ENCODE data around the gene BORCS8. TPM values are rescaled to one million over a fixed set of nuclear protein-coding genes. Genes with fewer than 3 reads are reported as not detected.

Gene BORCS8
- polyA plus RNA-seq, 1 of the 3 experiments (the other 2 are of a cell fraction): 36.4 TPM

- TF ChIP-seq NFIC (IDR thresholded peaks at IDR 0.05; ENCODE audit: borderline replicate concordance) (no peak), SMC3 (IDR thresholded peaks at IDR 0.05; ENCODE audit: low read depth, low read length) (no peak), MEF2A (IDR thresholded peaks at IDR 0.05; ENCODE audit: borderline replicate concordance, low read depth) (no peak)
- TF ChIP-seq, protein P1, sequence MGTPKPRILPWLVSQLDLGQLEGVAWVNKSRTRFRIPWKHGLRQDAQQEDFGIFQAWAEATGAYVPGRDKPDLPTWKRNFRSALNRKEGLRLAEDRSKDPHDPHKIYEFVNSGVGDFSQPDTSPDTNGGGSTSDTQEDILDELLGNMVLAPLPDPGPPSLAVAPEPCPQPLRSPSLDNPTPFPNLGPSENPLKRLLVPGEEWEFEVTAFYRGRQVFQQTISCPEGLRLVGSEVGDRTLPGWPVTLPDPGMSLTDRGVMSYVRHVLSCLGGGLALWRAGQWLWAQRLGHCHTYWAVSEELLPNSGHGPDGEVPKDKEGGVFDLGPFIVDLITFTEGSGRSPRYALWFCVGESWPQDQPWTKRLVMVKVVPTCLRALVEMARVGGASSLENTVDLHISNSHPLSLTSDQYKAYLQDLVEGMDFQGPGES (IDR thresholded peaks at IDR 0.05; ENCODE audit: low read depth, low read length): no peak
These were observed 34.1 kb downstream of the BORCS8 start (continued) for GRCh38 chr19:19157808-19158207.

GRCh38 chr19:19155495-19156219 lies 36.3 kb downstream of the BORCS8 start:
- ChIA-PET CTCF (interaction anchor here (1.0 to 6.5 kb wide), 6 partner anchors 9 to 334 kb away, joined by 3 to 79 read pairs (median 8); no protein-coding TSS in a partner anchor), POLR2A (no interaction called here)
- Histone ChIP-seq H3K4me1 (ENCODE audit: control insufficient read depth in 1 of 2, insufficient read depth in 2 of 2, low read depth in 1 of 2, low read length in 1 of 2) (no peaks in the 10 kb centered on the region), H3K36me3 (replicated peaks in 1 of 2; ENCODE audit: control insufficient read depth in 1 of 2, insufficient read depth in 2 of 2, low read length in 1 of 2) (peaks cover 0 to 9% of the 10 kb centered on the region in 2 experiments), H3K9me2 (no peaks in the 10 kb centered on the region), H3F3A (replicated peaks; ENCODE audit: insufficient read depth) (no peaks in the 10 kb centered on the region), H3K4me3 (ENCODE audit: low read depth in 2 of 2, low read length in 1 of 2) (no peak overlapping the region), H2AFZ (ENCODE audit: low read depth) (no peak overlapping the region), H3K9me3 (no peaks in the 10 kb centered on the region), H3K27me3 (ENCODE audit: insufficient read depth) (no peaks in the 10 kb centered on the region), H3K4me2 (no peak overlapping the region), H3K27ac (ENCODE audit: low read depth in 2 of 2, low read length in 1 of 2) (no peak overlapping the region), H4K20me1 (ENCODE audit: insufficient read depth) (no peaks in the 10 kb centered on the region), H3K9ac (no peak overlapping the region), H3K79me2 (ENCODE audit: insufficient read depth) (no peaks in the 10 kb centered on the region)
- DNase-seq: no peak
- 97% methylated on average over 10 of the region's 10 CpGs for WGBS (ENCODE audit: low lambda C conversion rate)
- no peak for TF ChIP-seq USF1 (IDR thresholded peaks at IDR 0.05; ENCODE audit: borderline replicate concordance, low read depth)
- no peak for TF ChIP-seq NRF1 (IDR thresholded peaks at IDR 0.05; ENCODE audit: low read depth, low read length)
- no peak for TF ChIP-seq MEF2A (IDR thresholded peaks at IDR 0.05; ENCODE audit: borderline replicate concordance, low read depth)
- TF ChIP-seq TEAD4 (IDR thresholded peaks at IDR 0.05; ENCODE audit: borderline replicate concordance, insufficient read depth): no peak
- TF ChIP-seq, protein P2, sequence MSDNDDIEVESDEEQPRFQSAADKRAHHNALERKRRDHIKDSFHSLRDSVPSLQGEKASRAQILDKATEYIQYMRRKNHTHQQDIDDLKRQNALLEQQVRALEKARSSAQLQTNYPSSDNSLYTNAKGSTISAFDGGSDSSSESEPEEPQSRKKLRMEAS (IDR thresholded peaks at IDR 0.05; ENCODE audit: low read depth): no peak
- TF ChIP-seq MXI1 (IDR thresholded peaks at IDR 0.05; ENCODE audit: low read depth, low read length): no peak
- no peak for TF ChIP-seq RXRA (IDR thresholded peaks at IDR 0.05; ENCODE audit: borderline replicate concordance, low read depth)
- no peak for TF ChIP-seq JUND (IDR thresholded peaks at IDR 0.05)
- no peak for TF ChIP-seq GATA2 (CRISPR knock-in tag; IDR thresholded peaks at IDR 0.05)
- TF ChIP-seq TCF12 (IDR thresholded peaks at IDR 0.05): no peak
- TF ChIP-seq REST (IDR thresholded peaks at IDR 0.05; ENCODE audit: low read depth, low read length): no peak
- no peak for TF ChIP-seq ELF1 (IDR thresholded peaks at IDR 0.05)
- TF ChIP-seq CHD2 (IDR thresholded peaks at IDR 0.05; ENCODE audit: low read length, partially characterized antibody): no peak
- TF ChIP-seq, protein P3, sequence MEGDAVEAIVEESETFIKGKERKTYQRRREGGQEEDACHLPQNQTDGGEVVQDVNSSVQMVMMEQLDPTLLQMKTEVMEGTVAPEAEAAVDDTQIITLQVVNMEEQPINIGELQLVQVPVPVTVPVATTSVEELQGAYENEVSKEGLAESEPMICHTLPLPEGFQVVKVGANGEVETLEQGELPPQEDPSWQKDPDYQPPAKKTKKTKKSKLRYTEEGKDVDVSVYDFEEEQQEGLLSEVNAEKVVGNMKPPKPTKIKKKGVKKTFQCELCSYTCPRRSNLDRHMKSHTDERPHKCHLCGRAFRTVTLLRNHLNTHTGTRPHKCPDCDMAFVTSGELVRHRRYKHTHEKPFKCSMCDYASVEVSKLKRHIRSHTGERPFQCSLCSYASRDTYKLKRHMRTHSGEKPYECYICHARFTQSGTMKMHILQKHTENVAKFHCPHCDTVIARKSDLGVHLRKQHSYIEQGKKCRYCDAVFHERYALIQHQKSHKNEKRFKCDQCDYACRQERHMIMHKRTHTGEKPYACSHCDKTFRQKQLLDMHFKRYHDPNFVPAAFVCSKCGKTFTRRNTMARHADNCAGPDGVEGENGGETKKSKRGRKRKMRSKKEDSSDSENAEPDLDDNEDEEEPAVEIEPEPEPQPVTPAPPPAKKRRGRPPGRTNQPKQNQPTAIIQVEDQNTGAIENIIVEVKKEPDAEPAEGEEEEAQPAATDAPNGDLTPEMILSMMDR (IDR thresholded peaks at IDR 0.05): no peak
- no peak for TF ChIP-seq FOXM1 (IDR thresholded peaks at IDR 0.05; ENCODE audit: low read depth)
- TF ChIP-seq GABPA (IDR thresholded peaks at IDR 0.05; ENCODE audit: low read depth): no peak
